Measurements from ENCODE around the gene HTR1A. TPM values are rescaled to one million over a fixed set of nuclear protein-coding genes. Genes with fewer than 3 reads are reported as not detected.

Gene HTR1A
- polyA plus RNA-seq, 1 donor (not counting 4 experiments of a cell fraction or from before 2014, with no cell fraction given): not detected

DNA sequence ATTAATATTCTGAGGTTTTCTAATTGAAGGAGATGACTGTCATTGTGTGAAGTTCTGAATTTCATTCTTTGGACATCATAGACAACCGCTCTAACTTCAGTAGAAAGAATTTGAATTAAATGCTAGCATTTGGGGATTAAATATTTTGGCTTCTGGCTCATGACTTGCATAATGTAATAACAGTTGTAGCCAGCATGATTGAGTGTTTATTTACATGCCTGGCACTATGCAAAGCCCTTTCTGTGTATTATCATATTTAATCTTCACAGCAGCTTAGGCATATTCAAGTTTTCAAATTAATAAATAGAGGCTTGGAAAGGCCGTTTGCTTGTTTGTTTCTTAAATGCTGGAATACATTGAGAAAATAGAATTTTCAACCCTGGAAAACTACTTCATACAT lies 19.6 kb upstream of the HTR1A start:
- no peaks in the 10 kb centered on the region for H3K36me3 ChIP-seq (ENCODE audit: control insufficient read depth in 2 of 2, extremely low read depth in 1 of 2, insufficient read depth in 2 of 2, low read length in 2 of 2)
- no peaks in the 10 kb centered on the region for H3K4me1 ChIP-seq (ENCODE audit: control insufficient read depth, extremely low read depth, insufficient read depth, low read length)
- FAIRE-seq: no peak
- H3K9me3 ChIP-seq (ENCODE audit: control insufficient read depth, low read depth, low read length): no peaks in the 10 kb centered on the region
- TF ChIP-seq, protein P1, sequence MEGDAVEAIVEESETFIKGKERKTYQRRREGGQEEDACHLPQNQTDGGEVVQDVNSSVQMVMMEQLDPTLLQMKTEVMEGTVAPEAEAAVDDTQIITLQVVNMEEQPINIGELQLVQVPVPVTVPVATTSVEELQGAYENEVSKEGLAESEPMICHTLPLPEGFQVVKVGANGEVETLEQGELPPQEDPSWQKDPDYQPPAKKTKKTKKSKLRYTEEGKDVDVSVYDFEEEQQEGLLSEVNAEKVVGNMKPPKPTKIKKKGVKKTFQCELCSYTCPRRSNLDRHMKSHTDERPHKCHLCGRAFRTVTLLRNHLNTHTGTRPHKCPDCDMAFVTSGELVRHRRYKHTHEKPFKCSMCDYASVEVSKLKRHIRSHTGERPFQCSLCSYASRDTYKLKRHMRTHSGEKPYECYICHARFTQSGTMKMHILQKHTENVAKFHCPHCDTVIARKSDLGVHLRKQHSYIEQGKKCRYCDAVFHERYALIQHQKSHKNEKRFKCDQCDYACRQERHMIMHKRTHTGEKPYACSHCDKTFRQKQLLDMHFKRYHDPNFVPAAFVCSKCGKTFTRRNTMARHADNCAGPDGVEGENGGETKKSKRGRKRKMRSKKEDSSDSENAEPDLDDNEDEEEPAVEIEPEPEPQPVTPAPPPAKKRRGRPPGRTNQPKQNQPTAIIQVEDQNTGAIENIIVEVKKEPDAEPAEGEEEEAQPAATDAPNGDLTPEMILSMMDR (optimal IDR thresholded peaks at IDR 0.05 in 1 of 3, IDR thresholded peaks at IDR 0.05 in 1 of 3, conservative IDR thresholded peaks at IDR 0.05 in 1 of 3; ENCODE audit: extremely low read depth in 1 of 3, insufficient read depth in 2 of 3, low read length in 3 of 3): no peak
- TF ChIP-seq EZH2 (IDR thresholded peaks at IDR 0.05; ENCODE audit: low read length): no peak
- H3K9me1 ChIP-seq (ENCODE audit: control insufficient read depth, extremely low read depth, insufficient read depth, low read length): no peaks in the 10 kb centered on the region
- H3K27ac ChIP-seq (ENCODE audit: control insufficient read depth, insufficient read depth, low read length): no peak overlapping the region
- no peak overlapping the region for H3K4me2 ChIP-seq (ENCODE audit: control insufficient read depth, extremely low read depth, insufficient read depth, low read depth, low read length)
- H2AFZ ChIP-seq (ENCODE audit: control insufficient read depth, low read length): no peak overlapping the region
- DNase-seq (ENCODE audit: low read depth, low spot score): no peak
- H3K27me3 ChIP-seq (ENCODE audit: control insufficient read depth, extremely low read depth, insufficient read depth, low read length): no peaks in the 10 kb centered on the region
- H3K9ac ChIP-seq (ENCODE audit: control insufficient read depth, extremely low read depth, insufficient read depth, low read length): no peak overlapping the region
- no peaks in the 10 kb centered on the region for H4K20me1 ChIP-seq (ENCODE audit: control insufficient read depth, extremely low read depth, insufficient read depth, low read length)
- H3K79me2 ChIP-seq (ENCODE audit: control insufficient read depth, insufficient read depth, low read length): no peaks in the 10 kb centered on the region
- dilution Hi-C loops (cut with MboI; ENCODE audit: extremely low pct_ligation_motif_present, low sequenced_read_pairs): no loop called here
- H3K4me3 ChIP-seq (ENCODE audit: control insufficient read depth in 2 of 3, extremely low read depth in 1 of 3, insufficient read depth in 2 of 3, low read depth in 1 of 3, low read length in 3 of 3): no peak overlapping the region

- Histone ChIP-seq H3K4me3 (ENCODE audit: control insufficient read depth in 2 of 3, extremely low read depth in 1 of 3, insufficient read depth in 2 of 3, low read depth in 1 of 3, low read length in 3 of 3) (no peak overlapping the region), H3K27ac (ENCODE audit: control insufficient read depth, insufficient read depth, low read length) (no peak overlapping the region), H4K20me1 (ENCODE audit: control insufficient read depth, extremely low read depth, insufficient read depth, low read length) (no peaks in the 10 kb centered on the region), H3K27me3 (ENCODE audit: control insufficient read depth, extremely low read depth, insufficient read depth, low read length) (peaks cover 41% of the 10 kb centered on the region), H3K36me3 (ENCODE audit: control insufficient read depth in 2 of 2, extremely low read depth in 1 of 2, insufficient read depth in 2 of 2, low read length in 2 of 2) (no peaks in the 10 kb centered on the region), H3K9ac (ENCODE audit: control insufficient read depth, extremely low read depth, insufficient read depth, low read length) (no peak overlapping the region), H3K4me2 (ENCODE audit: control insufficient read depth, extremely low read depth, insufficient read depth, low read depth, low read length) (no peak overlapping the region), H3K9me1 (ENCODE audit: control insufficient read depth, extremely low read depth, insufficient read depth, low read length) (no peaks in the 10 kb centered on the region), H2AFZ (ENCODE audit: control insufficient read depth, low read length) (no peak overlapping the region), H3K79me2 (ENCODE audit: control insufficient read depth, insufficient read depth, low read length) (no peaks in the 10 kb centered on the region), H3K9me3 (ENCODE audit: control insufficient read depth, low read depth, low read length) (no peaks in the 10 kb centered on the region), H3K4me1 (ENCODE audit: control insufficient read depth, extremely low read depth, insufficient read depth, low read length) (no peaks in the 10 kb centered on the region)
- no peak for FAIRE-seq
- DNase-seq (ENCODE audit: low read depth, low spot score): no peak
- TF ChIP-seq, protein P1 (optimal IDR thresholded peaks at IDR 0.05 in 1 of 3, IDR thresholded peaks at IDR 0.05 in 1 of 3, conservative IDR thresholded peaks at IDR 0.05 in 1 of 3; ENCODE audit: extremely low read depth in 1 of 3, insufficient read depth in 2 of 3, low read length in 3 of 3): no peak
- no peak for TF ChIP-seq EZH2 (IDR thresholded peaks at IDR 0.05; ENCODE audit: low read length)
- dilution Hi-C loops (cut with MboI; ENCODE audit: extremely low pct_ligation_motif_present, low sequenced_read_pairs): no loop called here
Measured at GRCh38 chr5:63963926-63964325, 1.7 kb upstream of the HTR1A start.
